Endodermal cell (in vitro differentiated cells): ENCODE results near the gene NXF1. TPM values are rescaled to one million over a fixed set of nuclear protein-coding genes. Genes with fewer than 3 reads are reported as not detected.
"Not testable (repeated sequence)": the region's sequence is repeated elsewhere in the genome, so short reads cannot be mapped to it uniquely, and the experiment has no call there.

Source experiments
- DNase-seq: peaks from one replicate; pipeline ENCODE4 v3.0.0-alpha.2; 2017
- H3K27ac ChIP-seq: 2 replicates; pipeline ENCODE4 v1.5.1; 2013; ENCODE audit warnings: mild to moderate bottlenecking, low read depth, low read length, moderate library complexity
- H3K27me3 ChIP-seq: 2 replicates; pipeline ENCODE4 v1.6.1; 2013; ENCODE audit warnings: mild to moderate bottlenecking, low read length, moderate library complexity; ENCODE audit not compliant: insufficient read depth, control insufficient read depth, poor library complexity, severe bottlenecking
- H3K36me3 ChIP-seq: 2 replicates; pipeline ENCODE4 v1.7.0; 2013; ENCODE audit warnings: mild to moderate bottlenecking, low read length, moderate library complexity; ENCODE audit not compliant: control insufficient read depth, insufficient read depth
- H3K4me1 ChIP-seq: one replicate; pipeline ENCODE4 v1.7.0; 2013; ENCODE audit warnings: low read length; ENCODE audit not compliant: control insufficient read depth, insufficient read depth
- H3K4me3 ChIP-seq: 2 replicates; pipeline ENCODE4 v1.5.1; 2013; ENCODE audit warnings: mild to moderate bottlenecking, low read length, moderate library complexity
- H3K9ac ChIP-seq: 2 replicates; pipeline ENCODE4 v1.6.1; 2013; ENCODE audit warnings: mild to moderate bottlenecking, low read length, moderate library complexity; ENCODE audit not compliant: poor library complexity, severe bottlenecking; ENCODE audit errors: extremely low read depth
- H3K9me3 ChIP-seq: 2 replicates; pipeline ENCODE4 v1.6.1; 2013; ENCODE audit warnings: mild to moderate bottlenecking, low read length, moderate library complexity; ENCODE audit not compliant: control insufficient read depth
- H3K27ac Mint-ChIP-seq: 2 replicates; pipeline ENCODE4 v1.8.0; 2020; ENCODE audit warnings: mixed read lengths
- H3K27me3 Mint-ChIP-seq: 2 replicates; pipeline ENCODE4 v1.8.0; 2021; ENCODE audit warnings: mild to moderate bottlenecking, mixed read lengths; ENCODE audit not compliant: insufficient read depth
- H3K36me3 Mint-ChIP-seq: 2 replicates; pipeline ENCODE4 v1.8.0; 2020; ENCODE audit warnings: low read depth, mixed read lengths
- H3K4me1 Mint-ChIP-seq: 2 replicates; pipeline ENCODE4 v1.8.0; 2020; ENCODE audit warnings: mixed read lengths
- H3K4me3 Mint-ChIP-seq: 2 replicates; pipeline ENCODE4 v1.8.0; 2020; ENCODE audit warnings: mild to moderate bottlenecking, moderate library complexity, mixed read lengths
- H3K9me3 Mint-ChIP-seq: 2 replicates; pipeline ENCODE4 v1.8.0; 2020; ENCODE audit warnings: mild to moderate bottlenecking, mixed read lengths
- WGBS, 2 experiments: methylation state at CpG; one replicate each; pipeline versions ENCODE4 v1.1.5 to v1.1.7; 2013; ENCODE audit warnings: missing lambda C conversion rate in 2 of 2, mixed read lengths in 1 of 2; ENCODE audit not compliant: insufficient coverage in 1 of 2, insufficient read length in 1 of 2; 5-methylcytosine and 5-hydroxymethylcytosine counted together
- total RNA-seq, 2 donors: library from RNA; stranded (reverse); fragmentation: NEBNext Ultra II Directional in 1 of 2; extraction: Animal tissue kit (Norgen Biotek cat#: 25700) in 1 of 2; gene quantifications; 2 replicates in 1 of 2; 3 replicates in 1 of 2; pipeline ENCODE4 v1.2.1, GENCODE V29; 2021
- TF ChIP-seq, protein P1 (sequence below): fragments of 200-600 bp; sonication (generic); conservative IDR thresholded peaks from 2 replicates; pipeline ENCODE4 v1.5.0; 2021; ENCODE audit warnings: antibody characterized with exemption, mild to moderate bottlenecking

Gene NXF1
- total RNA-seq, 2 donors from 2014 or later, result 45.8 to 61.4 TPM

DNA sequence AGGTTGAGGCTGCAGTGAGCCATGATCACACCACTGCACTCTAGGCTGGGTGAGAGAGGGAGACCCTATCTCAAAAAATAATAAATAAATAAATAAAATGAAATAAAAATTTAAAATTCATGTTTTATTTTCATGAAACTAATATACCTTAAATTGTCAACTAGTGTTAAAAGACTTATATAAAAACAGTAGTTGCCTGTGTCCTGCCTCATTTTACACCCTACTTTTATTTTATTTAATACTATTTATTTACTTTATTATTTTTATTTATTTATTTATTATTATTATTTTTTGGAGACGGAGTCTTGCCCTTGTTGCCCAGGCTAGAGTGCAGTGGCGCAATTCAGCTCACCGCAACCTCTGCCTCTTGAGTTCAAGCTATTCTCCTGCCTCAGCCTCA lies 38.9 kb upstream of the NXF1 start:
- H3K27me3 ChIP-seq, result no peaks in the 10 kb centered on the region
- Mint-ChIP-seq H3K36me3 (no peaks in the 10 kb centered on the region), H3K27ac (no peak overlapping the region), H3K4me1 (peaks cover 3% of the 10 kb centered on the region), H3K4me3 (no peak overlapping the region), H3K9me3 (peaks cover 16% of the 10 kb centered on the region), H3K27me3 (no peaks in the 10 kb centered on the region)
- 91 to 94% methylated on average over 2 to 3 of the region's 3 CpGs for WGBS, 2 experiments
- H3K36me3 ChIP-seq, result no peaks in the 10 kb centered on the region
- H3K9ac ChIP-seq, result no peak overlapping the region
- H3K27ac ChIP-seq, result no peak overlapping the region
- H3K4me3 ChIP-seq, result no peak overlapping the region
- H3K4me1 ChIP-seq, result no peaks in the 10 kb centered on the region
- no peak for DNase-seq
- TF ChIP-seq, protein P1, sequence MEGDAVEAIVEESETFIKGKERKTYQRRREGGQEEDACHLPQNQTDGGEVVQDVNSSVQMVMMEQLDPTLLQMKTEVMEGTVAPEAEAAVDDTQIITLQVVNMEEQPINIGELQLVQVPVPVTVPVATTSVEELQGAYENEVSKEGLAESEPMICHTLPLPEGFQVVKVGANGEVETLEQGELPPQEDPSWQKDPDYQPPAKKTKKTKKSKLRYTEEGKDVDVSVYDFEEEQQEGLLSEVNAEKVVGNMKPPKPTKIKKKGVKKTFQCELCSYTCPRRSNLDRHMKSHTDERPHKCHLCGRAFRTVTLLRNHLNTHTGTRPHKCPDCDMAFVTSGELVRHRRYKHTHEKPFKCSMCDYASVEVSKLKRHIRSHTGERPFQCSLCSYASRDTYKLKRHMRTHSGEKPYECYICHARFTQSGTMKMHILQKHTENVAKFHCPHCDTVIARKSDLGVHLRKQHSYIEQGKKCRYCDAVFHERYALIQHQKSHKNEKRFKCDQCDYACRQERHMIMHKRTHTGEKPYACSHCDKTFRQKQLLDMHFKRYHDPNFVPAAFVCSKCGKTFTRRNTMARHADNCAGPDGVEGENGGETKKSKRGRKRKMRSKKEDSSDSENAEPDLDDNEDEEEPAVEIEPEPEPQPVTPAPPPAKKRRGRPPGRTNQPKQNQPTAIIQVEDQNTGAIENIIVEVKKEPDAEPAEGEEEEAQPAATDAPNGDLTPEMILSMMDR, result no peak
- peaks cover 8% of the 10 kb centered on the region for H3K9me3 ChIP-seq

DNA sequence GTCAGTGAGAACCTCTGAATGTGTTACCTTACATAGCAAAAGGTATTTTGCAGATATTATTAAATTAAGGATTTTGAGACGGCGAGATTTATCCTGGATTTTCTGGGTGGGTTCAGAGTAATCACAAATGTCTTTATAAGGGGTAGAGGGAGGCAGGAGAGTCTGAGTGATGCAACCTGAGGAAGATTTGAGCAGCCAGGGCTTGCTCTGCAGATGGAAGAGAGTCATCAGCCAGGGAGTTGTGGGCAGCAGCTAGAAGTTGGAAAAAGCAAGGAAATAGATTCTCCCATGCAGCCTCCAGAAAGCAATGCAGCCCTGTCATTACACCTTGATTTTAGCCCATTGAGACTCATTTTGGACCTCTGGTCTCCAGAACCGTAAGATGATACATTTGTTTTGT lies 38.2 kb upstream of the NXF1 start:
- no peak overlapping the region for H3K27ac ChIP-seq
- peaks cover 16% of the 10 kb centered on the region for H3K9me3 Mint-ChIP-seq
- TF ChIP-seq, protein P1, result no peak
- no peaks in the 10 kb centered on the region for H3K36me3 ChIP-seq
- no peak overlapping the region for H3K4me3 Mint-ChIP-seq
- no peak overlapping the region for H3K9ac ChIP-seq
- peaks cover 6% of the 10 kb centered on the region for H3K4me1 Mint-ChIP-seq
- H3K27me3 Mint-ChIP-seq, result no peaks in the 10 kb centered on the region
- H3K36me3 Mint-ChIP-seq, result peaks cover 2% of the 10 kb centered on the region
- DNase-seq, result no peak
- no peak overlapping the region for H3K4me3 ChIP-seq
- peak overlapping the region; percentile 69 for H3K27ac Mint-ChIP-seq
- H3K9me3 ChIP-seq, result peaks cover 8% of the 10 kb centered on the region
- WGBS, 2 experiments, result 91 to 100% methylated on average over 3 of the region's 3 CpGs
- H3K4me1 ChIP-seq, result no peaks in the 10 kb centered on the region
- H3K27me3 ChIP-seq, result no peaks in the 10 kb centered on the region

DNA sequence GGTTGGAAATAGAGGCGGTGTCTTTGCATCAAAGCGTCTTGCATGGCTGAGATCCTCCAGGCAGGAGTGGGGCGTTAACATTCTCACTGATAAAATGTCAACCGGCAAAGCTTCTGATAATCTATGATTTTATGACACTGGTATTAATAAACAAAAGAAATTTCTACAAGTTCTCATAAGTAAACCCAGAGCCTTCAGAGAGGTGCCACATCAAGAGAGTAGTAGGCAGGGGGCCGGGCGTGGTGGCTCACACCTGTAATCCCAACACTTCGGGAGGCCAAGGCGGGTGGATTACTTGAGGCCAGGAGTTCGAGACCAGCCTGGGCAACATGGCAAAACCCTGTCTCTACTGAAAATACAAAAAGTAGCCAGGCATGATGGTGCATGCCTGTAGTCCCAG lies 37.7 kb upstream of the NXF1 start:
- H3K27ac Mint-ChIP-seq, H3K9me3 ChIP-seq, H3K27me3 Mint-ChIP-seq, DNase-seq, H3K27me3 ChIP-seq, H3K4me1 ChIP-seq, H3K36me3 Mint-ChIP-seq, H3K4me3 Mint-ChIP-seq, H3K4me1 Mint-ChIP-seq, H3K36me3 ChIP-seq: not testable (repeated sequence)
- H3K9me3 Mint-ChIP-seq, result peaks cover 15% of the 10 kb centered on the region
- Histone ChIP-seq H3K4me3 (peak overlapping the region; percentile 76), H3K27ac (peak overlapping the region; percentile 100), H3K9ac (peak overlapping the region; percentile 91)
- WGBS, 2 experiments, result 87 to 98% methylated on average over 5 to 9 of the region's 9 CpGs

DNA sequence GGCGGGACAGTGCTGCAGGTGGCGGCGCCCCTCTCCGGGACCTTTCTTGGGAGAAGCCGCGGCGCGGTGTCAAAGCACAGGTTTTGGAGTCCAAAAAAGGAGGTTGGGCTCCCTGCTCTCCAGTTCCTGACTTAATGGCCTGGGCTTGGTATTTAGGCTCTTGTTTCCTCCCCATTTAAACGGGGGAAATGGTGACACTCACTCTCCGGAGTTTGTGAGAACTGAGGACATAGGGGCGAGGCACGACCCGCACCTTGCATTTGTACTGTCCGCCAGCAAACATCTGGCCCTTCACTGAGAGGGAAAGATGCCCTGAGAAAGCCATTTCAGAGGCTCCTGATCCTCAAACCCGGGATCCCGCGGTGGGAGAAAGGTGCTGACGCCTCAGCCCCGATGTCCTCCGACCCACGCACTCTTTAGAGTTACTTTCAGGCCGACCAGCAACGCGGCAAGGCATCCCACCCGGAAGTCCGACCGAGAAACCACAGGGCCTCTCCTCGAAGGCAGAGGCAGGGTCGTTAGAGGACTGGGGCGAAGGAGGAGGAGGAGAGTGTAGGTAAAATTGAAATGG lies 37.0 kb upstream of the NXF1 start:
- Mint-ChIP-seq H3K9me3 (peaks cover 12% of the 10 kb centered on the region), H3K27ac (no peak overlapping the region), H3K4me3 (no peak overlapping the region), H3K36me3 (peaks cover 7% of the 10 kb centered on the region), H3K4me1 (peaks cover 6% of the 10 kb centered on the region), H3K27me3 (no peaks in the 10 kb centered on the region)
- Histone ChIP-seq H3K27ac (peak overlapping the region; percentile 100), H3K9ac (peak overlapping the region; percentile 91), H3K4me3 (peak overlapping the region; percentile 76), H3K4me1 (no peaks in the 10 kb centered on the region), H3K27me3 (no peaks in the 10 kb centered on the region), H3K9me3 (peaks cover 7% of the 10 kb centered on the region), H3K36me3 (peaks cover 7% of the 10 kb centered on the region)
- WGBS, 2 experiments, result 10% methylated on average over 20 to 30 of the region's 30 CpGs
- TF ChIP-seq, protein P1, result no peak
- DNase-seq, result peak; percentile 95
